Activated B cell treated with CpG ODN at 0.5 μM for 24 hours (primary cell): Measurements from ENCODE around the gene P2RX3. TPM values are rescaled to one million over a fixed set of nuclear protein-coding genes. Genes with fewer than 3 reads are reported as not detected.

Experiments
- ATAC-seq: fragments of 200-7000 bp; cut with Tn5 transposase; one replicate; pipeline ENCODE4 v1.10.0; 2021; ENCODE audit warnings: low read depth, mild to moderate bottlenecking, moderate library complexity
- CTCF ChIA-PET: fragments of 350-600 bp; sonication (Branson Sonifier 250); formaldehyde crosslinking; loops from one replicate; lab custom pipeline; 2021; ENCODE audit warnings: antibody characterized with exemption; lab: Charles Lee
- POLR2A ChIA-PET: fragments of 350-600 bp; sonication (Branson Sonifier 250); formaldehyde crosslinking; loops from one replicate; lab custom pipeline; 2021; ENCODE audit warnings: antibody characterized with exemption; lab: Charles Lee
- DNase-seq: peaks from one replicate; pipeline ENCODE4 v3.0.0; 2022
- H3K27ac Mint-ChIP-seq: one replicate; pipeline ENCODE4 v1.8.0; 2020; ENCODE audit warnings: mixed read lengths
- H3K27me3 Mint-ChIP-seq: one replicate; pipeline ENCODE4 v1.8.0; 2021; ENCODE audit warnings: mixed read lengths
- H3K36me3 Mint-ChIP-seq: one replicate; pipeline ENCODE4 v1.8.0; 2021; ENCODE audit warnings: low read depth, mixed read lengths
- H3K4me1 Mint-ChIP-seq: one replicate; pipeline ENCODE4 v1.8.0; 2021; ENCODE audit warnings: mixed read lengths
- H3K4me3 Mint-ChIP-seq: one replicate; pipeline ENCODE4 v1.8.0; 2020; ENCODE audit warnings: mild to moderate bottlenecking, mixed read lengths
- H3K9me3 Mint-ChIP-seq: one replicate; pipeline ENCODE4 v1.8.0; 2020; ENCODE audit warnings: mixed read lengths
- CTCF ChIP-seq: fragments of 200-600 bp; IDR thresholded peaks from one replicate; pipeline ENCODE4 v1.8.0; 2022; ENCODE audit warnings: antibody characterized with exemption, mild to moderate bottlenecking
- intact Hi-C: fragments of 100-400 bp; cut with micrococcal nuclease; formaldehyde crosslinking; loops from one replicate; pipeline ENCODE4 v1.15.1; 2024
- total RNA-seq: library from RNA; stranded (reverse); gene quantifications from 2 replicates; pipeline ENCODE4 v1.2.3, GENCODE V29; 2022

The P2RX3 gene
- total RNA-seq, 1 donor from 2014 or later: not detected

GRCh38 chr11:57410287-57410686 lies 72.1 kb downstream of the P2RX3 start:
- no peak for TF ChIP-seq CTCF
- peaks cover 33% of the 10 kb centered on the region for H3K4me1 Mint-ChIP-seq
- POLR2A ChIA-PET: interaction anchor here (0.7 to 11.5 kb wide), 2 partner anchors 12 to 110 kb away, joined by 5 to 238 read pairs; partner anchors contain the start of gene SLC43A3

GRCh38 chr11:57413681-57414080 lies 75.5 kb downstream of the P2RX3 start:
- H3K4me3 Mint-ChIP-seq: no peak overlapping the region
- POLR2A ChIA-PET: interaction anchor here (1.6 kb wide), 1 partner anchor 9 kb away, joined by 7 read pairs; no protein-coding TSS in a partner anchor
- ATAC-seq (no peak), DNase-seq (no peak)
- H3K4me1 Mint-ChIP-seq: peaks cover 17% of the 10 kb centered on the region
- CTCF ChIA-PET: no interaction called here
- intact Hi-C loops: no loop called here
- H3K9me3 Mint-ChIP-seq: peaks cover 3% of the 10 kb centered on the region
- H3K27me3 Mint-ChIP-seq: no peaks in the 10 kb centered on the region
- no peak overlapping the region for H3K27ac Mint-ChIP-seq
- TF ChIP-seq CTCF: no peak
- peaks cover 88% of the 10 kb centered on the region for H3K36me3 Mint-ChIP-seq

More at GRCh38 chr11:57410287-57410686, 72.1 kb downstream of the P2RX3 start:
- Mint-ChIP-seq H3K36me3 (peaks cover 89% of the 10 kb centered on the region), H3K9me3 (peaks cover 3% of the 10 kb centered on the region), H3K4me3 (no peak overlapping the region), H3K27ac (no peak overlapping the region), H3K27me3 (no peaks in the 10 kb centered on the region)
- CTCF ChIA-PET: no interaction called here
- no peak for ATAC-seq
- intact Hi-C loops: no loop called here
- DNase-seq: no peak

GRCh38 chr11:57414612-57415212 lies 76.6 kb downstream of the P2RX3 start:
- Mint-ChIP-seq H3K4me3 (no peak overlapping the region), H3K36me3 (peaks cover 86% of the 10 kb centered on the region), H3K9me3 (peaks cover 3% of the 10 kb centered on the region), H3K27me3 (no peaks in the 10 kb centered on the region), H3K27ac (no peak overlapping the region), H3K4me1 (peaks cover 17% of the 10 kb centered on the region)
- TF ChIP-seq CTCF: no peak
- CTCF ChIA-PET: no interaction called here
- ATAC-seq: no peak
- POLR2A ChIA-PET: interaction anchor here (1.9 kb wide), 1 partner anchor 10 kb away, joined by 10 read pairs; no protein-coding TSS in a partner anchor
- DNase-seq: no peak
- intact Hi-C loops: no loop called here

- no peak overlapping the region for H3K27ac Mint-ChIP-seq
- DNase-seq (no peak), ATAC-seq (no peak)
- H3K4me3 Mint-ChIP-seq: no peak overlapping the region
- intact Hi-C loops: no loop called here
- no peaks in the 10 kb centered on the region for H3K9me3 Mint-ChIP-seq
- no peaks in the 10 kb centered on the region for H3K27me3 Mint-ChIP-seq
- H3K36me3 Mint-ChIP-seq: peaks cover 90% of the 10 kb centered on the region
- peaks cover 20% of the 10 kb centered on the region for H3K4me1 Mint-ChIP-seq
- no peak for TF ChIP-seq CTCF
- CTCF ChIA-PET: no interaction called here
- POLR2A ChIA-PET: interaction anchor here (1.9 to 12.4 kb wide), 2 partner anchors 8 to 12 kb away, joined by 10 to 238 read pairs; no protein-coding TSS in a partner anchor
Observed at GRCh38 chr11:57416436-57416835, 78.3 kb downstream of the P2RX3 start.

- Mint-ChIP-seq H3K4me3 (no peak overlapping the region), H3K36me3 (peaks cover 91% of the 10 kb centered on the region), H3K27ac (no peak overlapping the region), H3K27me3 (no peaks in the 10 kb centered on the region), H3K9me3 (no peaks in the 10 kb centered on the region), H3K4me1 (peaks cover 20% of the 10 kb centered on the region)
- intact Hi-C loops: no loop called here
- ChIA-PET POLR2A (interaction anchor here (0.9 to 12.4 kb wide), 2 partner anchors 12 to 23 kb away, joined by 4 to 238 read pairs; no protein-coding TSS in a partner anchor), CTCF (interaction anchor here (1.4 kb wide), 1 partner anchor 41 kb away, joined by 3 read pairs; no protein-coding TSS in a partner anchor)
- no peak for TF ChIP-seq CTCF
- no peak for DNase-seq
- ATAC-seq: no peak
Observed at GRCh38 chr11:57417056-57417455, 78.9 kb downstream of the P2RX3 start.
